ENCODE results near the gene TRMT44. TPM values are rescaled to one million over a fixed set of nuclear protein-coding genes. Genes with fewer than 3 reads are reported as not detected.

Gene TRMT44
- total RNA-seq, 1 donor from 2014 or later: 20.1 TPM

DNA sequence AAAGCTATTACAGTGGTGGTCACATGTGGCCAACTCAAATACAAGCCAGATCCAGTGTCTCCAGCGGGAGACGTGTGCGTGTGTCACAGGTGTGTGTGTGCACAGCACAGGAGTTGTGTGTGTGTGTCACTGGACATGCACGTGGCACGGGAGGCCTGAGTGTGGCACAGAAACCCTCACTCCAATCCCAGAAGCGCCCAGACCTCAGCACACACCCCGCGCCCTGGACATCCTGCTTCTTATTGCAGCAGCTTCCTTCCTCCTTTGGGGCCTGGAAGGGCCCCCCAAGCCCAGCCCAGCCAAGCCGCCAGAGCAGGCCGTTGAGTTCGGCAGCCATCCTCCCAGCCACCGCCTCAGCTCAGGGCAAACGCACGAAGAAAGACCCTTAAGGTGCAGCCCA is 37.9 kb upstream of the TRMT44 start:
- Mint-ChIP-seq H3K4me3 (no peak overlapping the region), H3K36me3 (ENCODE audit: low read depth) (peaks cover 18% of the 10 kb centered on the region), H3K27ac (ENCODE audit: unreplicated experiment) (no peak overlapping the region), H3K27me3 (ENCODE audit: low read depth) (no peaks in the 10 kb centered on the region), H3K9me3 (peaks cover 5% of the 10 kb centered on the region), H3K4me1 (peaks cover 4% of the 10 kb centered on the region)
- DNase-seq (ENCODE audit: low read depth, low spot score): no peak
- TF ChIP-seq, protein P1, sequence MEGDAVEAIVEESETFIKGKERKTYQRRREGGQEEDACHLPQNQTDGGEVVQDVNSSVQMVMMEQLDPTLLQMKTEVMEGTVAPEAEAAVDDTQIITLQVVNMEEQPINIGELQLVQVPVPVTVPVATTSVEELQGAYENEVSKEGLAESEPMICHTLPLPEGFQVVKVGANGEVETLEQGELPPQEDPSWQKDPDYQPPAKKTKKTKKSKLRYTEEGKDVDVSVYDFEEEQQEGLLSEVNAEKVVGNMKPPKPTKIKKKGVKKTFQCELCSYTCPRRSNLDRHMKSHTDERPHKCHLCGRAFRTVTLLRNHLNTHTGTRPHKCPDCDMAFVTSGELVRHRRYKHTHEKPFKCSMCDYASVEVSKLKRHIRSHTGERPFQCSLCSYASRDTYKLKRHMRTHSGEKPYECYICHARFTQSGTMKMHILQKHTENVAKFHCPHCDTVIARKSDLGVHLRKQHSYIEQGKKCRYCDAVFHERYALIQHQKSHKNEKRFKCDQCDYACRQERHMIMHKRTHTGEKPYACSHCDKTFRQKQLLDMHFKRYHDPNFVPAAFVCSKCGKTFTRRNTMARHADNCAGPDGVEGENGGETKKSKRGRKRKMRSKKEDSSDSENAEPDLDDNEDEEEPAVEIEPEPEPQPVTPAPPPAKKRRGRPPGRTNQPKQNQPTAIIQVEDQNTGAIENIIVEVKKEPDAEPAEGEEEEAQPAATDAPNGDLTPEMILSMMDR (conservative IDR thresholded peaks at IDR 0.05): no peak

DNA sequence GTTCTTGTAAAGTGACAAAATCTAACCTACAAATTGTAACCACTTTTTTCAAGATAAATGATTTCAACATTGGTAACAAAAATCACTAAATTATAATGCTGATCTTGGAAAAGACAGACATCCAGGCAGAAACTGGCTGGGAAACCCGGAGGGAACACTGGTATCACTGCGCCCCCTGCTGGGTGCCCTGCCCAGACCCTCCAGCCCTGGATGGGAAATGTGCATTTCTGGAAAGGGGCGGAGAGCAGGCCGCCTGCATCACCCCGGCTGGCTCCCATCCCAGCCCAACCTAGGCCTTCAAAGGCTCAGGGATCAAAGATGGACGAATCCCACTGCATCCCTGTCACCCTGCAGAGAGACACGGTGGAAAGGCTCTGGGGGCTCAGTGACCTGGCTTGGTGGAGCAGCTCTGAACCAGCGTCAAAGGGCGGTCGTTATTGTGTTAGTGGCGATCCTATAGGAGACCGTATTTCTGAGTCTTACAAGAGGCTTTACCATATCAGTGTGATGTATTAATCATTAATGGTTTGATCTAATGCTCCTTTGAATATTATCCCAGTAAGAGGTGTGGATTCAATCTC is 37.3 kb upstream of the TRMT44 start:
- H3K4me1 Mint-ChIP-seq: peaks cover 4% of the 10 kb centered on the region
- peaks cover 5% of the 10 kb centered on the region for H3K9me3 Mint-ChIP-seq
- no peak overlapping the region for H3K27ac Mint-ChIP-seq (ENCODE audit: unreplicated experiment)
- DNase-seq (ENCODE audit: low read depth, low spot score): peak; percentile 84
- H3K36me3 Mint-ChIP-seq (ENCODE audit: low read depth): peaks cover 18% of the 10 kb centered on the region
- no peak overlapping the region for H3K4me3 Mint-ChIP-seq
- no peaks in the 10 kb centered on the region for H3K27me3 Mint-ChIP-seq (ENCODE audit: low read depth)
- TF ChIP-seq, protein P1 (conservative IDR thresholded peaks at IDR 0.05): peak; percentile 97

DNA sequence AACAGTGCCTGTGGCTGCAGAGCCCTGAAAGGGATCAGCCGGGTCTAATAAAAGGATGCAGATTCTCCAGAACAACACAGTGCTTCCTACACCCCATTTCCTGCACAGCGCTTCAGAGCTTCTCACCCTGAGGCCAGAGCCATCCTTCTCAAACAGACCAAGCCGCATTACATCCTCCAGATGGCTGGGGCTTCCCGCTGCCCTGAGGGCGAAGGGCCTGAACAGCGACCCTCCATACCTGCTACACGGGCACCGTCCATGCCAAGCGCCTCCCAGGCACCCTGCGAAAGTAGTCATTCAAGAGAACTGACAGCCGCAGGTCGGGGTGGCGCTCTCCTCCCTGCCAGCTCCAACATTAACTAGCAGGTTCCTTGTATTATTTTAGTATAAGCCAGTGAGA is 36.6 kb upstream of the TRMT44 start:
- DNase-seq (ENCODE audit: low read depth, low spot score): no peak
- peaks cover 5% of the 10 kb centered on the region for H3K9me3 Mint-ChIP-seq
- H3K27ac Mint-ChIP-seq (ENCODE audit: unreplicated experiment): no peak overlapping the region
- no peaks in the 10 kb centered on the region for H3K27me3 Mint-ChIP-seq (ENCODE audit: low read depth)
- H3K36me3 Mint-ChIP-seq (ENCODE audit: low read depth): peaks cover 16% of the 10 kb centered on the region
- TF ChIP-seq, protein P1 (conservative IDR thresholded peaks at IDR 0.05): no peak
- H3K4me3 Mint-ChIP-seq: no peak overlapping the region
- H3K4me1 Mint-ChIP-seq: peaks cover 4% of the 10 kb centered on the region

DNA sequence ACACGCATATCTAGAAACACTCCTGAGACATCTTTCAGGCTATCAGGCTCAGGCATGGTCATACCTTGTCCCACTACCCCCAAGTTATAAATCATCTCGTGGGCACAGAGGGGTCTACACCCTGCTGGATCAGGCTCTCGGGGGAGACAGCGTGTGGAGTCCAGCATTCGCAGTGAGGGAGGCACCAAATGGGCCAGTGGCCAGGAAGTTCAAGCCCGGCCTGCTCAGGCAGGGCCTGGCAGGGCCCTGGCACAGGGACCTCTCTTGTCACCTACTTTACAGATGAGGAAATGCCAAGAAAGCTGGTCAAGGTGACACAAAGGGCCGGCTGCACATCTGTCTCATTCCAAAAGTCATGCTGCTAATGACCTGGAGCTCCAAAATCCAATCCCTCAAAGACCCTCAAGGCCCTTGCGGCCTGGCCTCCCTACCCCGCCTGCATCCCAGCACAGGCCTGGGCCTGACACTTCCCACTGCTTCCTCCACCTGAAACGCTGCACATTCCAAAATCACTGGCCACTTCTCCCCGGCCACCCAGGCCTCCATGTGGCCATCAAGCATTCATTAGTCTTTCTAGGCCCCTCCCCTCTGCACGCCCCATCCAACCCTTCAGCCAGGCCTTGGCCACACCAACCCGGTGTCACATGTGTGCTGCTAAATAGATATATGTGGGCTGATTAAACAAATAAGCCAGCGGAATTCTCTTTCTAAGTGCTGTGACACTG is 35.6 kb upstream of the TRMT44 start:
- Mint-ChIP-seq H3K4me1 (no peaks in the 10 kb centered on the region), H3K27ac (ENCODE audit: unreplicated experiment) (no peak overlapping the region)
- DNase-seq (ENCODE audit: low read depth, low spot score): no peak

DNA sequence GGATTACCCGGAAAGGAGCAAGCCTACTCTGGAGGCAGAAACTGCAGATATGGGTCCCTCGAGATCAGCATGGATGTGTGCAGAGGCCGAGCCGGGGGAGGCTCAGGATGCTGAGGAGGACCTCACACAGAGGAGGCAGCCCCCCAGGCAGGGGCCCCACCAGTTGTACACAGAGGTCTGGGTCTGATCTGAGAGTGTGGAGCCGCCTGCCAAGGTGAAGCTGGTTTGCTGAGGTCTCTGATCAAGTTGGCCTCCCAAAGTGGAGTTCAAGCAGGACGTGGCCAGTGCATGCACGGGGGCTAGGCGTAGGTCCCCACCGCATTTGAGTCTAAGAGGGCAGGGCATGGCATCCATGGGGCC is 35.1 kb upstream of the TRMT44 start:
- no peak overlapping the region for H3K27ac Mint-ChIP-seq (ENCODE audit: unreplicated experiment)
- no peak for DNase-seq (ENCODE audit: low read depth, low spot score)
- peaks cover under 1% of the 10 kb centered on the region for H3K4me1 Mint-ChIP-seq
- peaks cover 5% of the 10 kb centered on the region for H3K9me3 Mint-ChIP-seq
- TF ChIP-seq, protein P1 (conservative IDR thresholded peaks at IDR 0.05): no peak
- peaks cover 16% of the 10 kb centered on the region for H3K36me3 Mint-ChIP-seq (ENCODE audit: low read depth)
- H3K27me3 Mint-ChIP-seq (ENCODE audit: low read depth): no peaks in the 10 kb centered on the region
- H3K4me3 Mint-ChIP-seq: no peak overlapping the region

More for the DNA sequence above, 35.6 kb upstream of the TRMT44 start:
- H3K4me3 Mint-ChIP-seq: no peak overlapping the region
- peaks cover 5% of the 10 kb centered on the region for H3K9me3 Mint-ChIP-seq
- no peaks in the 10 kb centered on the region for H3K27me3 Mint-ChIP-seq (ENCODE audit: low read depth)
- peaks cover 16% of the 10 kb centered on the region for H3K36me3 Mint-ChIP-seq (ENCODE audit: low read depth)
- TF ChIP-seq, protein P1 (conservative IDR thresholded peaks at IDR 0.05): no peak
